Measurements from ENCODE around the gene RAPGEFL1.
"Not testable (repeated sequence)": the region's sequence is repeated elsewhere in the genome, so short reads cannot be mapped to it uniquely, and the experiment has no call there.

RAPGEFL1 gene

GRCh38 chr17:40191237-40192208 is 14.3 kb downstream of the RAPGEFL1 start:
- H3K9ac ChIP-seq, result peak overlapping the region; percentile 0; the same call in 1 of the 2 replicates
- TF ChIP-seq, protein P1, sequence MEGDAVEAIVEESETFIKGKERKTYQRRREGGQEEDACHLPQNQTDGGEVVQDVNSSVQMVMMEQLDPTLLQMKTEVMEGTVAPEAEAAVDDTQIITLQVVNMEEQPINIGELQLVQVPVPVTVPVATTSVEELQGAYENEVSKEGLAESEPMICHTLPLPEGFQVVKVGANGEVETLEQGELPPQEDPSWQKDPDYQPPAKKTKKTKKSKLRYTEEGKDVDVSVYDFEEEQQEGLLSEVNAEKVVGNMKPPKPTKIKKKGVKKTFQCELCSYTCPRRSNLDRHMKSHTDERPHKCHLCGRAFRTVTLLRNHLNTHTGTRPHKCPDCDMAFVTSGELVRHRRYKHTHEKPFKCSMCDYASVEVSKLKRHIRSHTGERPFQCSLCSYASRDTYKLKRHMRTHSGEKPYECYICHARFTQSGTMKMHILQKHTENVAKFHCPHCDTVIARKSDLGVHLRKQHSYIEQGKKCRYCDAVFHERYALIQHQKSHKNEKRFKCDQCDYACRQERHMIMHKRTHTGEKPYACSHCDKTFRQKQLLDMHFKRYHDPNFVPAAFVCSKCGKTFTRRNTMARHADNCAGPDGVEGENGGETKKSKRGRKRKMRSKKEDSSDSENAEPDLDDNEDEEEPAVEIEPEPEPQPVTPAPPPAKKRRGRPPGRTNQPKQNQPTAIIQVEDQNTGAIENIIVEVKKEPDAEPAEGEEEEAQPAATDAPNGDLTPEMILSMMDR (conservative IDR thresholded peaks at IDR 0.05; ENCODE audit: low read depth, low read length), result peak; percentile 77
- peak overlapping the region; percentile 80 for H2AFZ ChIP-seq (ENCODE audit: low read depth)
- H3K79me2 ChIP-seq (ENCODE audit: insufficient read depth, low read depth), result no peaks in the 10 kb centered on the region
- no peak overlapping the region for H3K27ac ChIP-seq
- H3K4me3 ChIP-seq (IDR thresholded peaks at IDR 0.05; ENCODE audit: insufficient read depth, low read depth, low read length), result no peak overlapping the region
- no peaks in the 10 kb centered on the region for H3K36me3 ChIP-seq (ENCODE audit: insufficient read depth)
- peaks cover 15% of the 10 kb centered on the region for H3K4me1 ChIP-seq (ENCODE audit: low read depth, poor library complexity, severe bottlenecking)
- H3K4me2 ChIP-seq, result peak overlapping the region; percentile 99
- no peaks in the 10 kb centered on the region for H4K20me1 ChIP-seq (ENCODE audit: insufficient read depth)
- H3K27me3 ChIP-seq (ENCODE audit: insufficient read depth, low read depth), result no peaks in the 10 kb centered on the region

GRCh38 chr17:40192961-40193360 is 15.7 kb downstream of the RAPGEFL1 start:
- no peaks in the 10 kb centered on the region for H3K79me2 ChIP-seq (ENCODE audit: insufficient read depth, low read depth)
- H4K20me1 ChIP-seq (ENCODE audit: insufficient read depth), result no peaks in the 10 kb centered on the region
- H3K4me3 ChIP-seq (IDR thresholded peaks at IDR 0.05; ENCODE audit: insufficient read depth, low read depth, low read length), result no peak overlapping the region
- no peak overlapping the region for H2AFZ ChIP-seq (ENCODE audit: low read depth)
- H3K4me2 ChIP-seq, result no peak overlapping the region
- no peaks in the 10 kb centered on the region for H3K27me3 ChIP-seq (ENCODE audit: insufficient read depth, low read depth)
- H3K4me1 ChIP-seq (ENCODE audit: low read depth, poor library complexity, severe bottlenecking), result peaks cover 15% of the 10 kb centered on the region
- TF ChIP-seq, protein P1 (conservative IDR thresholded peaks at IDR 0.05; ENCODE audit: low read depth, low read length), result no peak
- no peak overlapping the region for H3K27ac ChIP-seq
- no peaks in the 10 kb centered on the region for H3K36me3 ChIP-seq (ENCODE audit: insufficient read depth)
- no peak overlapping the region for H3K9ac ChIP-seq

- TF ChIP-seq, protein P1 (conservative IDR thresholded peaks at IDR 0.05; ENCODE audit: low read depth, low read length), result no peak
- Histone ChIP-seq H3K9ac (no peak overlapping the region), H4K20me1 (ENCODE audit: insufficient read depth) (no peaks in the 10 kb centered on the region), H3K27me3 (ENCODE audit: insufficient read depth, low read depth) (no peaks in the 10 kb centered on the region), H2AFZ (ENCODE audit: low read depth) (no peak overlapping the region), H3K4me3 (IDR thresholded peaks at IDR 0.05; ENCODE audit: insufficient read depth, low read depth, low read length) (no peak overlapping the region), H3K4me2 (no peak overlapping the region), H3K36me3 (ENCODE audit: insufficient read depth) (no peaks in the 10 kb centered on the region), H3K27ac (no peak overlapping the region), H3K79me2 (ENCODE audit: insufficient read depth, low read depth) (no peaks in the 10 kb centered on the region), H3K4me1 (ENCODE audit: low read depth, poor library complexity, severe bottlenecking) (peaks cover 15% of the 10 kb centered on the region)
These were observed 17.6 kb downstream of the RAPGEFL1 start for GRCh38 chr17:40194821-40195220.

DNA sequence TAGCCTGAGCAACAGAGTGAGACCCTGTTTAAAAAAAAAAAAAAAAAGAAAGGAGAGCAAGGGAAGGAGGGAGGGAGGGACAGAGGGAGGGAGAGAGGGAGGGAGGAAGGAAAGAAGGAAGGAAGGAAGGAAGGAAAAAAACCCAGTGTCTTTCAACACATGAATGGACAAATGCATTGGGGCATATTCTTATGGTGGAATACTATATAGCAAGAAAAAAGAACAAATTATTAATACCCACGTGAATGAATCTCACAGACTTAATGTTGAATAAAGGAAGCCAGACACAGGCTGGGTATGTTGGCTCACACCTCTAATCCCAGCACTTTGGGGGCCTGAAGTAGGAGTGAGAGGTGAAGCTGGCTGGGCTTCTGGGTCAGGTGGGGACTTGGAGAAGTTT is 20.3 kb downstream of the RAPGEFL1 start:
- Histone ChIP-seq H3K4me1 (ENCODE audit: low read depth, poor library complexity, severe bottlenecking) (peaks cover 10% of the 10 kb centered on the region), H3K9ac (no peak overlapping the region)
- TF ChIP-seq, protein P1 (conservative IDR thresholded peaks at IDR 0.05; ENCODE audit: low read depth, low read length), result no peak

DNA sequence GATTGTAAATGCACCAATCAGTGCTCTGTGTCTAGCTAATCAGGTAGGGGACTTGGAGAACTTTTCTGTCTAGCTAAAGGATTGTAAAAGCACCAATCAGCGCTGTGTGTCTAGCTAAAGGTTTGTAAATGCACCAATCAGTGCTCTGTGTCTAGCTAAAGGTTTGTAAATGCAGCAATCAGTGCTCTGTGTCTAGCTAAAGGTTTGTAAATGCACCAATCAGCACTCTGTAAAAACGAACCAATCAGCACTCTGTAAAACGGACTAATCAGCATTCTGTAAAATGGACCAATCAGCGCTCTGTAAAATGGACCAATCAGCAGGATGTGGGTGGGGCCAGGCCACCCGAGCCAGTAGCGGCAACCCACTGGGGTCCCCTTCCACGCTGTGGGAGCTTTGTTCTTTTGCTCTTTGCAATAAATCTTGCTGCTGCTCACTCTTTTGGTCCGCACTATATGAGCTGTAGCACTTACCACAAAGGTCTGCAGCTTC is 20.7 kb downstream of the RAPGEFL1 start:
- H3K27me3 ChIP-seq (ENCODE audit: insufficient read depth, low read depth); H3K36me3 ChIP-seq (ENCODE audit: insufficient read depth); H3K27ac ChIP-seq; H4K20me1 ChIP-seq (ENCODE audit: insufficient read depth); H3K79me2 ChIP-seq (ENCODE audit: insufficient read depth, low read depth); H3K4me3 ChIP-seq (IDR thresholded peaks at IDR 0.05; ENCODE audit: insufficient read depth, low read depth, low read length); H3K4me1 ChIP-seq (ENCODE audit: low read depth, poor library complexity, severe bottlenecking); H2AFZ ChIP-seq (ENCODE audit: low read depth); H3K4me2 ChIP-seq; H3K9ac ChIP-seq: not testable (repeated sequence)

More for the DNA sequence above, 20.3 kb downstream of the RAPGEFL1 start:
- Histone ChIP-seq H3K36me3 (ENCODE audit: insufficient read depth) (no peaks in the 10 kb centered on the region), H3K4me3 (IDR thresholded peaks at IDR 0.05; ENCODE audit: insufficient read depth, low read depth, low read length) (no peak overlapping the region), H2AFZ (ENCODE audit: low read depth) (no peak overlapping the region), H4K20me1 (ENCODE audit: insufficient read depth) (no peaks in the 10 kb centered on the region), H3K27ac (no peak overlapping the region), H3K27me3 (ENCODE audit: insufficient read depth, low read depth) (no peaks in the 10 kb centered on the region), H3K79me2 (ENCODE audit: insufficient read depth, low read depth) (no peaks in the 10 kb centered on the region), H3K4me2 (no peak overlapping the region)
